Stomach (tissue), 9 donors: ENCODE results near the gene ARID3A. TPM values are rescaled to one million over a fixed set of nuclear protein-coding genes. Genes with fewer than 3 reads are reported as not detected.

Experiments
- DNase-seq, 2 donors: peaks; one replicate each; pipeline versions ENCODE4 v3.0.0 to v3.0.0-alpha.2; 2013 to 2019
- H3K27ac ChIP-seq, 5 donors: fragments of 200-600 bp in 4 of 5; sonication (generic) in 4 of 5; one replicate each; pipeline ENCODE4 v1.5.1; 2013 to 2019; ENCODE audit warnings: mild to moderate bottlenecking in 1 of 5, moderate library complexity in 1 of 5
- H3K27me3 ChIP-seq, 3 donors: fragments of 200-600 bp; sonication (generic); one replicate each; pipeline ENCODE4 v1.5.1; 2017 to 2019; ENCODE audit warnings: mixed run types in 1 of 3
- H3K36me3 ChIP-seq, 4 donors: fragments of 200-600 bp; sonication (generic); 1 replicate in 3 of 4; 2 replicates in 1 of 4; pipeline ENCODE4 v1.5.1; 2016 to 2019
- H3K4me1 ChIP-seq, 4 donors: fragments of 200-600 bp; sonication (generic); one replicate each; pipeline ENCODE4 v1.5.1; 2016 to 2019
- H3K4me3 ChIP-seq, 4 donors: fragments of 200-600 bp; sonication (generic) in 3 of 4; one replicate each; pipeline ENCODE4 v1.5.1; 2016 to 2019; ENCODE audit warnings: mild to moderate bottlenecking in 1 of 4
- H3K9me3 ChIP-seq, 4 donors: fragments of 200-600 bp; sonication (generic); one replicate each; pipeline ENCODE4 v1.5.1; 2016 to 2019
- CTCF ChIP-seq, 7 experiments: fragments of 450-650 bp in 4 of 7; fragments of 200-600 bp in 3 of 7; sonication (generic) in 3 of 7; IDR thresholded peaks; one replicate each; pipeline ENCODE4 v1.5.1; 2016 to 2019; ENCODE audit warnings: antibody characterized with exemption in 7 of 7, control low read depth in 2 of 7, mild to moderate bottlenecking in 1 of 7
- EP300 ChIP-seq: sonication (generic); formaldehyde crosslinking; IDR thresholded peaks from one replicate; pipeline ENCODE4 v1.6.1; 2017; ENCODE audit warnings: antibody characterized with exemption
- POLR2A ChIP-seq, 4 donors: fragments of 450-650 bp; IDR thresholded peaks; one replicate each; pipeline ENCODE4 v1.6.1; 2016; ENCODE audit warnings: antibody characterized with exemption in 4 of 4, control low read depth in 2 of 4, mild to moderate bottlenecking in 1 of 4, moderate library complexity in 1 of 4
- POLR2AphosphoS5 ChIP-seq, 3 donors: sonication (generic); formaldehyde crosslinking; IDR thresholded peaks; one replicate each; pipeline ENCODE4 v1.6.1; 2016; ENCODE audit warnings: antibody characterized with exemption in 3 of 3
- WGBS, 5 donors: extraction: QIAGEN DNeasy Blood & Tissue Kit in 3 of 5; methylation state at CpG; one replicate each; pipeline versions ENCODE4 v1.1.5 to v1.1.7; 2013 to 2018; 5-methylcytosine and 5-hydroxymethylcytosine counted together
- intact Hi-C: fragments of 100-400 bp; cut with DNase I; formaldehyde crosslinking; loops from one replicate; pipeline ENCODE4 v1.15.1; 2023; ENCODE audit warnings: low total_unique reads
- polyA plus RNA-seq, 3 donors: library from polyadenylated mRNA; stranded (reverse); fragments of 200-250 nt; gene quantifications; one replicate each; pipeline ENCODE4 v1.2.3, GENCODE V29; 2013
- total RNA-seq, 5 donors: library from RNA; depleted of rRNA; stranded (reverse); fragments of >200 nt; gene quantifications; one replicate each; pipeline versions ENCODE4 v1.1.0 to v1.2.3, GENCODE V29; 2014 to 2016
- donor health status: healthy with polysubstance abuse.
- donor health status: Bipolar disorder and iron deficiency.
- donor health status: healthy.

Gene ARID3A
- total and polyA plus RNA-seq, 8 donors = 1.1 to 23.5 (median 2.1) TPM; not detected in 1

DNA sequence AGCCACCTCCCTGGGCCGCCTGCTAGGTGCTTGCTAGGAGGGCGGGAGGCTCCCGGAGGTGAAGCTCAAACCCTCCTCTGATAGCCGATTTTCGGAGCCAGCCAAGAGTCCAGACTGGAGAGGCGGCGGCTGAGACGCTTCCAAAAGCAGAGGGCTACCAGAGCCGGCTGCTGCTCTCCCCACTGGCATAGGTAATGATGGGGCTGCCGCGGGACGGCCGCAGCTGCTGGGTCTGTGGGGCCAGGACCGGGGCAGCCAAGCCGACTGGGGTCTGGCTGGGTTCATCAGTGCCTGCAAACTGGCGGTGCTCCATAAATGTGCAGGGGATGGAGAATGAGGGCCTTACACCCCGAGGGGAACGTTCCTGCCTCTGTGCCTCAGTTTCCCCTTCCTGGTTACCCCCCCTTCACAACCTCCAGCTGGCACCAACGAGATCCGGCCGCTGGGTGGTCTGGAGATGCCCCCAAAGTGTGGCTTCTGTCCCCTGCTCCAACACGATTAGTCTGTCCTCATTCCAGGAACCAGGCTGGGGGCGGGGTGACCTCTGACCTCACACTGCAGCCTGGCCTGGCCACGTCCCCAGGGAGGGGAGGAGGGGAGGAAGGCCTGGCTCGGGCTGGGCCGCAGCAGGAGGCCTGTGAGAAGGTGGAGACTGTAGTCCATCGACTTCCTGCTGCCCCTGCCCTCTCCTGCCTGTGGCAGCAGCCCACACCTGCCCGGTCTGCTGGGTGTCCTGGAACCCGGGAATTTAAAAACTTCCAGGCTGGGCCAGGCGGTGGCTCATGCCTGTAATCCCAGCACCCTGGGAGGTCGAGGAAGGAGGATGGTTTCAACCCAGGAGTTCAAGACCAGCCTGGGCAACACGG lies 54.5 kb downstream of the ARID3A start:
- Histone ChIP-seq H3K9me3 (no peaks in the 10 kb centered on the region), H3K36me3 (no peaks in the 10 kb centered on the region), H3K27me3 (peaks cover 0 to 12% (median 0%) of the 10 kb centered on the region in 3 donors), H3K4me3 (no peak overlapping the region), H3K27ac (no peak overlapping the region), H3K4me1 (peaks cover 12 to 37% (median 36%) of the 10 kb centered on the region in 4 donors)
- no peak for TF ChIP-seq EP300
- DNase-seq = peak in 1 of 2 donors; percentile 67
- WGBS, 5 donors = 23 to 32% (median 29%) methylated on average over 18 to 32 of the region's 32 CpGs
- intact Hi-C loops = loop anchor here (5.0 to 10.0 kb wide), 2 partner anchors 58 to 216 kb away; no protein-coding TSS in a partner anchor

DNA sequence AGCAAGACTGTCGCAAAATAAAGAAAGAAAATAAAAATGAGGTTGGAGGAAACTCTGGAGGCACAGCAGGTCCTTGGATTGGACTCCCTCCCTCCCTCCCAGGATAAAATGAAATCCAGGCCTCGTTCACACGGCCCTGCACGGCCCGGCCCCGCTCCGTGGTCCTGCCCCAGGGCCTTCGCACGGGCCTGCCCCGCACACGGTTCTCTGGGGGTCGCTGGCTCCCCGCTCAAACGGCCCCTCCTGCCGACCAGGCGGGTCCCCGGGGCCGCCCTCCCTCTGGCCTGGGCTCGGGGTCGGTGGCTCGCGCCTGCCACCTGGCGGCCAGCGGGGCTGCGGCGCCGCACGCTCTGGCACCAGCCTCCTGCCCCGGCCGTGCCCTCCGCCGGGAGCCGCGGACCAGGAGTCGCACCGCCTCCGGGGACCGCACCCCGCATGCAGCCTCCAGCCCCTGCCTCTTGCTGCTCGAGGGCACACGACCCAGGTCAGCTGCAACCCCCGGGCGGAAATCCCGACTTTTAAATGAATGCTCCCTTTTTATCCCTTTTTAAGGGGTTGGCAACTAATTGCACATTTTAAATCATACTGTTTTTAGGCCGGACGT lies 56.8 kb downstream of the ARID3A start:
- H3K36me3 ChIP-seq = peaks cover 10 to 22% (median 20%) of the 10 kb centered on the region in 4 donors
- TF ChIP-seq CTCF (IDR thresholded peaks at IDR 0.05) (peak in 5 of 7 experiments; percentile 25 to 99 (median 90)), POLR2A (IDR thresholded peaks at IDR 0.05) (no peak), POLR2AphosphoS5 (IDR thresholded peaks at IDR 0.05) (peak in 1 of 3 donors; percentile 29)
- peak; percentile 79 to 92 for DNase-seq
- no peaks in the 10 kb centered on the region for H3K9me3 ChIP-seq
- WGBS, 5 donors = 0 to 1% (median 1%) methylated on average over 24 to 46 of the region's 46 CpGs
- peak overlapping the region; percentile 28 to 37 (median 32) for H3K4me3 ChIP-seq
- H3K27ac ChIP-seq = peak overlapping the region in 4 of 5 donors; percentile 28 to 92 (median 65)
- intact Hi-C loops = loop anchor here (5.0 to 10.0 kb wide), 2 partner anchors 60 to 218 kb away; no protein-coding TSS in a partner anchor
- peaks cover 0 to 12% (median 0%) of the 10 kb centered on the region in 3 donors for H3K27me3 ChIP-seq
- H3K4me1 ChIP-seq = peaks cover 12 to 41% (median 38%) of the 10 kb centered on the region in 4 donors

GRCh38 chr19:984165-984967 lies 58.5 kb downstream of the ARID3A start, which contains the start of gene WDR18:
Gene WDR18 (plus strand): TSS chr19:984345. CDS start chr19:984354, 9 bp downstream.
- 1% methylated on average over 53 to 78 of the region's 78 CpGs for WGBS, 5 donors
- intact Hi-C loops = loop anchor here (5.0 to 10.0 kb wide), 2 partner anchors 62 to 220 kb away; no protein-coding TSS in a partner anchor
- Histone ChIP-seq H3K4me3 (peak within 1 kb of the TSS; percentile 82 to 99 (median 98)), H3K27me3 (peaks cover 0 to 9% (median 0%) of the 10 kb centered on the region in 3 donors), H3K36me3 (peaks cover 13 to 36% (median 32%) of the 10 kb centered on the region in 4 donors), H3K27ac (peak within 1 kb of the TSS; percentile 77 to 95 (median 87)), H3K9me3 (no peaks in the 10 kb centered on the region), H3K4me1 (peaks cover 12 to 41% (median 38%) of the 10 kb centered on the region in 4 donors)
- DNase-seq = peak; percentile 94 to 97
- peak; percentile 89 to 94 (median 90) for TF ChIP-seq POLR2AphosphoS5 (IDR thresholded peaks at IDR 0.05)
- peak in 1 of 4 donors; percentile 10 for TF ChIP-seq POLR2A (IDR thresholded peaks at IDR 0.05)
- TF ChIP-seq EP300 = no peak
- TF ChIP-seq CTCF (IDR thresholded peaks at IDR 0.05) = peak in 1 of 7 experiments; percentile 41

DNA sequence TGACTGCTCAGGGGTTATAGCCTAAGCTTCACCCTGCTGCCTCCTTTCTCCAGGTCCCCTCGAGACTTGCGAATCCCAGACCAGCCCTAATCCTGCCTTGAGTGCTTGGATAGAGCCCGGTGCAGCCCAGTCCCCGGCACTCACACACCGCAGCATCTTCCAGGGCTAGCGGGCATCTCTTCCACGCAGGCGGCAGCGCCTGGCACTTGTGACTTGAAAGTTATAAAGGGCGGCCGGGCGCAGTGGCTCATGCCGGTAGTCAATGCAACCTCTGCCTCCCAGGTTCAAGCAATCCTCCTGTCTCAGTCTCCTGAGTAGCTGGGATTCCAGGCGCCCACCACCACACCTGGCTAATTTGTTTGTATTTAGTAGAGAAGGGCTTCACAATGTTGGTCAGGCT lies 60.2 kb downstream of the ARID3A start:
- no peaks in the 10 kb centered on the region for H3K27me3 ChIP-seq
- intact Hi-C loops = loop anchor here (10.0 kb wide), 1 partner anchor 221 kb away; no protein-coding TSS in a partner anchor
- WGBS, 5 donors = 90 to 97% (median 94%) methylated on average over 12 to 14 of the region's 14 CpGs

More for the DNA sequence above, 60.2 kb downstream of the ARID3A start:
- H3K36me3 ChIP-seq = peaks cover 28 to 54% (median 49%) of the 10 kb centered on the region in 4 donors
- no peak for TF ChIP-seq EP300
- no peak for TF ChIP-seq POLR2A (IDR thresholded peaks at IDR 0.05)
- TF ChIP-seq POLR2AphosphoS5 (IDR thresholded peaks at IDR 0.05) = no peak
- no peak for TF ChIP-seq CTCF (IDR thresholded peaks at IDR 0.05)
- H3K27ac ChIP-seq = no peak overlapping the region
- DNase-seq = no peak
- no peaks in the 10 kb centered on the region for H3K9me3 ChIP-seq
- no peak overlapping the region for H3K4me3 ChIP-seq
- H3K4me1 ChIP-seq = peaks cover 12 to 47% (median 30%) of the 10 kb centered on the region in 4 donors
